ENCODE measurements around the gene ROR1. TPM values are rescaled to one million over a fixed set of nuclear protein-coding genes. Genes with fewer than 3 reads are reported as not detected.

Gene ROR1
- total RNA-seq, 1 experiment from 2014 or later = 2.7 TPM

DNA sequence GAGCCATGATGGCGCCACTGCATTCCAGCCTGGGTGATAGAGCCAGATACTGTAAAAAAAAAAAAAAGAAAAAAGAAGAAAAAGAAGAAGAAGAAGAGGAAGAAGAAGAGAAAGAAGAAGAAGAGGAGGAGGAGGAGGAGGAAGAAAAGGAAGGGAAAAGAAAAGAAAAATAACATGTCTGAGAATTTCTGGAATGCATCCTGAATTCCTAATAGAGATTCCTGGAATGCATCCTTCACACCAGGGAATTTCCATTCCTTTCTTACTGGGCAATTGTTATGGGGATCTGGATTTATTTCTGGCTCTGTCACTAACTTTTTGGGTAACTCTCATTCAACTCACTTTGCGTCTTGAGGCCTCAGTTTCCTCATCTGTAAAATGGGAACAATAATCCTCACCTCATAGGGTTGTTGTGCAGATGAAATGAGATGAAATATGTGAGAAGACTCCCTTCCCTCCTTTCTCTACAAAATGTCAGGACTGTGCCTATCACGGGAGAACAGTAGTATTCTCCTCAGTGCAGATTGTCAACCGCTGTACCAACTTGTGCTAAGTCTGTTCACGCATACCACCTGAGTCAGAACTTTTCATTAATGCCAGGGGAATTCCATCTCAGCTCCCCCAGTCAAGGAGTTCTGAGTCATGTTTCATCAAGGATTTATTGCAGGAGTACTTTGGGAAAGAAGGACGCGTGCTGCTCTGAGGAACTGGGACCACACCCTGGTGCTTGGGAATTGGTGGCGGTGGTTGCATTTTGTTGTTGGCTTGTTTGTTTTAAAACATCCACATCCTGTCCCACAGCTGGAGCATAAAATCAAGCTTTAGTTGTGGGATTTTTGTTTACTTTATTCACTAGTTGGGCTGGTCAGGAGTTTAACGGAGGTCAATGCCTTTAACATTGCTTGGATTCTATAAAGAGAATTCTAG lies 42.4 kb upstream of the ROR1 start (continued):
- TF ChIP-seq REST (IDR thresholded peaks at IDR 0.05; ENCODE audit: low read depth) (no peak), TCF7L2 (IDR thresholded peaks at IDR 0.05; ENCODE audit: borderline replicate concordance, extremely low read depth, insufficient read depth, insufficient read length) (no peak), ATF3 (IDR thresholded peaks at IDR 0.05) (no peak)

DNA sequence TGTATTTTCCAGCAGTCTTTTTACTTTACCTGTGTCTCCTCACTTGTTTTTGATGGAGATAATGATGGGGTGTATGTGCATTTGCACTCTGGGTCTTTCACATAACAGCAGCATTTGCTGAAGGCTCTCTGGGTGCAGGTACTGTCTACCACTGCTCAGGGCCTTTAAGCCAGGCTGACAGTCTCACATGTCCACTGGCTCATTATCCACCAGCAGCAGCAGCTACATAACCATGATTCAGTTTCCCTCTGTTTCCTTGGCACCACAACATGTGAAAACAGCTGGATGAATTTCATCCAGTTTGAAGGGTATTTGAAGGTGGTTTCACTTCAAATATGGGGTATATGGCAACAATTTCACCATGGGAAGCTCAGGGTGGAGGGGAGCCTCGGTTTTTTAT lies 41.2 kb upstream of the ROR1 start:
- H3K4me3 ChIP-seq (replicated peaks in 1 of 2; ENCODE audit: low read depth in 1 of 2, low read length in 2 of 2) = no peak overlapping the region
- no peak overlapping the region for H2AFZ ChIP-seq (ENCODE audit: low read depth, low read length, poor library complexity, severe bottlenecking)
- ChIA-PET RAD21 (ENCODE audit: low non-redundant PET in 1 of 2, low total read pairs in 2 of 2, uncharacterized antibody in 2 of 2, unreplicated experiment in 2 of 2) (no interaction called here), POLR2A (no interaction called here), CTCF (interaction anchor here (1.2 kb wide), 1 partner anchor 40 kb away, joined by 3 read pairs; no protein-coding TSS in a partner anchor)
- H3K9me3 ChIP-seq (ENCODE audit: control insufficient read depth in 1 of 2, insufficient read depth in 1 of 2, low read depth in 1 of 2, low read length in 2 of 2) = 0 out of 4 replicates have a peak, but pooled peaks cover 0 to 5% of the 10 kb centered on the region in 2 experiments
- BruUV-seq (replicated peaks) = no TSS peak
- no peak for ATAC-seq
- no peaks in the 10 kb centered on the region for H3K27me3 ChIP-seq (ENCODE audit: insufficient read depth, low read length)
- TF ChIP-seq ATF3 (IDR thresholded peaks at IDR 0.05) = no peak
- no peak for TF ChIP-seq TCF7L2 (IDR thresholded peaks at IDR 0.05; ENCODE audit: borderline replicate concordance, extremely low read depth, insufficient read depth, insufficient read length)
- H3K9me2 ChIP-seq (ENCODE audit: insufficient read depth) = no peaks in the 10 kb centered on the region
- intact Hi-C loops (cut with micrococcal nuclease) = no loop called here
- H3K4me2 ChIP-seq (ENCODE audit: low read length) = no peak overlapping the region
- peaks cover 6 to 17% of the 10 kb centered on the region in 2 experiments; a peak in 3 of 4 replicates for H3K4me1 ChIP-seq (ENCODE audit: control insufficient read depth in 1 of 2, insufficient read depth in 2 of 2, low read length in 2 of 2)
- no peaks in the 10 kb centered on the region for H3K36me3 ChIP-seq (ENCODE audit: control insufficient read depth in 1 of 2, insufficient read depth in 2 of 2, low read length in 2 of 2)
- DNase-seq (ENCODE audit: low read depth, low spot score) = no peak
- no peaks in the 10 kb centered on the region for H3K79me2 ChIP-seq (ENCODE audit: insufficient read depth, low read length)
- no peak overlapping the region for H3K27ac ChIP-seq (ENCODE audit: low read depth, low read length)
- no peaks in the 10 kb centered on the region for H4K20me1 ChIP-seq (ENCODE audit: insufficient read depth)
- no peak overlapping the region for H3K9ac ChIP-seq (ENCODE audit: low read length)

Measured in HCT116 (cell line).